ENCODE data around the gene PHF2.

The PHF2 gene

DNA sequence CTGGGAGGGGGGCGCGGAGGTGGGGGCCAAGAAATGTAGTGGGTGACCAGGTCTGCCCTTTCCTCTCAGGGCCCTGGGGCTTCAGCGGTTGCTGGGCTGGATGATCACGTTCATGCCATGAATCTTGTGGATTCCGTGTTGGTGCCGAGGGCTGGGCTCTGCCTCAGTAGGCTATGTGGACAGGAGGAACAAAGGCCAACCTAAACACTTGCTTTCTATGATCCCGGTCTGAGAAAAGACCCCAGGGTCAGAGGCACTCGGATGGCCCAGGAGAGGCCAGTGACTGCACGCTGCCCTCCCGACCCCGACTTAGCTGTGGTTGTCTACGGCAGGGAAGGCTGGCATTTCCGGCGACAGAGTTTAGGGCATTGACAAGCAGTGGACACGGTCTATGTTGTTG lies 26.6 kb downstream of the PHF2 start:
- no peak for DNase-seq

DNA sequence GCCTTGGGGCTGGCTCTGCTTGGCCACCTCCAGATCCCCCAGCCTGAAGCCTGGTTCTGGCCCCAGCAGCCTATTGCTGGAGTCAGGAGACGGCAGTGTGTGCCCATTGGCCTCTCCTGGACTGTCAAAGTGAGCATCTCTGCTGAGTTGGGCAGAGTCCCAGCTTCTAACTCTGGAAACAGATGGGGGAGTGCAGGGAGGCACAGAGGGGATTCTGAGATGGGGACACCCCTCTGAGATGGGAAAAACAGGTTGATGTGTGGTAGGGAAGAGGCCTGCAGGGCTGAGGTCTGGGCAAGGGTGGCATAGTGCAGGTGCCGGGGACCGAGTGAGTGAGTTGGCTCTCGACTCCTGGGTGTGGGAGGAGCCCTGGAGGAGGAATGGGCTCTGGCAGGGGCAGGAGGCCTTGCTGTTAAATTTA lies 27.5 kb downstream of the PHF2 start:
- DNase-seq = no peak

DNA sequence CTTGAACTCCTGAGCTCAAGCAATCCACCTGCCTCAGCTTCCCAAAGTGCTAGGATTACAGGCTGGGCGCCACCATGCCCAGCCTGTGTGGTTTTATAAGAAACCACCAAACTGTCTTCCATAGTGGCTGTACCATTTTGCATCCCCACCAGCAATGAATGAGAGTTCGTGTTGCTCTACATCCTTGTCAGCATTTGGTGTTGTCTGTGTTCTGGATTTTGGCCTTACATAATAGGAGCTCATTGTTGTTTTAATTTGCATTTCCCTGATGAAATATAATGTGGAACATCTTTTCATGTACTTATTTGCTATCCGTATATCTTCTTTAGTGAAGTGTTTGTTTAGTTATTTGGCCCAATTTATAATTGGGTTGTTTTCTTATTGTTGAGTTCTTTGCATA lies 29.8 kb downstream of the PHF2 start:
- DNase-seq = no peak

DNA sequence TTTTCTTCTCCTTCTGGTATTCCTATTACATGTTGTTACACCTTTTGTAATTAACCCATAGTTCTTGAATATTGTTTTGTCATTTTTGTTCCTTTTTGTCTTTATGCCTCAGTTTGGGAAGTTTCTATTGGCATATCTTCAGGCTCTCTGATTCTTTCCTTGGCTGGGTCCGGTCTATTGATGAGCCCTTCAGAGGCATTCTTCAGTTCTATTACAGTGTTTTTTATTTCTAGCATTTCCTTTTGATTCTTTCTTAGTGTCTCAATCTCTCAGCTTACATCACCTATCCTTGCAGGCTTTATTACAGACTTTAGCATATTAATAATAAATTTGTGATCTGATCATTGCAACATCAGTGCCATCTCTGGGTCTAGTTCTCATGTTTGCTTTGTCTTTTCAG lies 33.8 kb downstream of the PHF2 start:
- no peak for DNase-seq

DNA sequence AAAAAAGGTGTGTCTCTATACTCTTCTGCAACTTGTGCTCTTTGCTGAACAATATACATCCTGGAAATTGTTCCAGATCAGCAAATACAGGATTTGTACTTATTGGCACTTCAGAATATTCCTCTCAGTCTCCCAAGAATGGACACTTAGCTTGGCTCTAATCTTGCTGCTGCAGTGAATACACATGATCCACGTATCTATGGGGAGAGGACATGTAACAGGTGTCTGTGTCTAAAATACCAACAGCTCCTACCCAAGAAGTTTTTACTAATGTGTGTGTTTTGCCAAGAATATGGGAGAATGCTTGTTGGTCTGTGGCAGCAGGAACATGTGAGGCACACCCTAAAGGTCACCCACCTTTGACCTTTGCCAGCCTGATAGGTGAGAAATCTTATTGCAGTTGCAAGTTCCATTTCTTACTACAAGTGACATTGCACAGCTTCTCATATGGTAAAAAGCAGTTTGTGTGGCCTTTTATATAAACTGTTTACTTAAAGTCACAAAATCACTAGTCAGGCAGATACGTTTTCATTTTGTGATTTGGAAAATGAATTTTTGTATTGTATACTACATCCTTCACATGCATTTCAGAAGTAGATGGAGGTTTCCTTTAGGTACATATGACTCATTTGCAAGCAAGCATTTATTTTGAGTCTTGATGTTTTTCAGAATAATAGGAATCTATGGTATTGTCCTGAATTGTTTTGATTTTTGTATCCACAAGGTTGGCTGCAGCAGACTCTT lies 35.8 kb downstream of the PHF2 start:
- no peak for DNase-seq

DNA sequence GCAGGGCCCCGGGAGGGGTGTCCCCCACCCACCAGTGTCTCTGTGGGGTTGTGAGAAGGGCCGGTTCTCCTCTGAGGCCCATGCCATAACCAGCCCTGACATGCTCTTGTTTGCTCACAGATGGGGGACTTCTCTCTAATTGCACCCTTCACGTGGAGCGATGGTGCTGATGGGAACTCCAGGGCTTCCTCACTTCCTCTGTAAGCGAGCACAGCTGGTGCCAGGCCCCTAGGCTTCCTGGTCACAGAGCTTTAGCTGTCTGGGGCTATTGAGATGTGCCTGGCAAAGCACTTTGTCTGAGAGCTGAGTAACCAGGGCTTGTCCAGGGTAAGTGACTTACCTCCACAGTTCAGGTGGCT lies 36.4 kb downstream of the PHF2 start:
- DNase-seq = no peak

DNA sequence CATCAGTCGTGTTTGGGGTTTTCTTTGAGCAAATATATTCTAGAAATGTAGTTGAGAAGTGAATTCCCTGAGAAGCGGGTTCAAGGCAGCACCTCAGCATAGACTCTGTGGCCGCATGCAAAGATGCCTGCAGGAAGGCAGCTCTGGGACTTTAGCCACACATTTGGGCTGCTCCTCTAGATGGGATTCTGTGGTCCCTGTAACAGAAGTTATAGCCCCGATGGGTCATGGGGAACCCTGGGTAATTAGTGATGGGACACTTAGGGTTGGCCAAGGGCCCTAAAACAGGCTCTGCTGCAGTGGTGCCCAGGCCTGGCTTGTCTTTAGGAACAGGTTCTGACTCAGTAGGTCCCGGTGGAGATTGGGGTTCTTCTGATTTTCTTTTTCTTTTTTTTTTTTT lies 36.8 kb downstream of the PHF2 start:
- DNase-seq = no peak

DNA sequence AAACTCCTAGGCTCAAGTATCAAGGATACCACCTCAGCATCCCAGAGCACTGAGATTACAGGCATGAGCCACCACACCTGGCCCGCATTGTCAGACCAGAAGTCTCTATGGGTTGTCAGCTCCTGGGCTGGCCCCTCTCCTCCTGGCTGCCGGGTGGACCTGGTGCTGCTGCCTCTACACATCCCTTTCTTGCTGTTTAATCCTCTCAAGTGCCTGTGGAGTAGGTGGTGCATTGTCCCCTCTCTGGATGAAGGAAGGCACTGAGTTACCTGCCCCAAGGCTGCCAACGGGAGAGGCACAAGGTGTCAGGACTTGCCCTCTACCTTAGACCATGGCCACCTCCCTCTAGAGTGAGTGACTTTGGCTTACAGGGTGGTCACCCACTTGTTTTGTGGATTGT lies 37.4 kb downstream of the PHF2 start:
- no peak for DNase-seq

DNA sequence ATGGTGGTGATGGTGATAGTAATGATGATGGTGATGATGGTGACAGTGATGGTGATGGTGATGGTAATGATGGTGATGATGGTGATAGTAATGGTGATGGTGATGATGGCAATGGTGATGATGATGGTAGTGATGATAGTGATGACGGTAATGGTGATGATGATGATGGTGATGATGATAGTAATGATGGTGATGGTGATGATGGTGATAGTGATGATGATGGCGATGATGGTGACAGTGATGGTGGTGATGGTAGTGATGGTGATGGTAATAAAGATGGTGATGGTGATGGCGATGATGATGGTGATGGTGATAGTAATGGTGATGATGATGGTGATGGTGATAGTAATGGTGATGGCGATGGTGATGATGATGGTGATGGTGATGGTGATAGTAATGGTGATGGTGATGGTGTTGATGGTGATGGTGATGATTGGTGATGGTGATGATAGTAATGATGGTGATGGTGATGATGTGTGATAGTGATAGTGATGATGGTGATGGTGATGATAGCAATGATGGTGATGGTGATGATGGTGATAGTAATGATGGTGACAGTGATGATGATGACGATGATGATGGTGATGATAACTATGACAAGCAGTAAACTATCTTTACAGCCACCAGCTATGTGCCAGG lies 38.6 kb downstream of the PHF2 start:
- DNase-seq = no peak

DNA sequence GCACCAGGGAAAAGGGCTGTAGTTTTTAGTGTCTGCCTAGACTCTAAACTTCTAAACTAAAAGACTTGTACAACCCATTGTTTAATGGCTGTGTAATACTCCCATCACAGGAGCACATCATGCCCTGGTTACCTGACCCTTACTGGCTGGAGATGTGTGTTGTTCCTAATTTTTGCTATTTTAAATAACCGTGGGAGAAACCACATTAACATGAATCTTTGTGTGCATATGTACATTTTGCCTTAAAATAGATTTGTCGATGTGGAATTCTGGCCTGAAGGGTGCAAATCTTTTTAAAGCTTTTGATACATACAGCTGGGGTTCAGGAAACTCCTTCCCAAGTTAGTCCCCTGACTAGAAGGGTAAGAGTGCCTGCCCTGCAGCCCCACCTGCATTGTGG lies 39.7 kb downstream of the PHF2 start:
- DNase-seq = no peak

DNA sequence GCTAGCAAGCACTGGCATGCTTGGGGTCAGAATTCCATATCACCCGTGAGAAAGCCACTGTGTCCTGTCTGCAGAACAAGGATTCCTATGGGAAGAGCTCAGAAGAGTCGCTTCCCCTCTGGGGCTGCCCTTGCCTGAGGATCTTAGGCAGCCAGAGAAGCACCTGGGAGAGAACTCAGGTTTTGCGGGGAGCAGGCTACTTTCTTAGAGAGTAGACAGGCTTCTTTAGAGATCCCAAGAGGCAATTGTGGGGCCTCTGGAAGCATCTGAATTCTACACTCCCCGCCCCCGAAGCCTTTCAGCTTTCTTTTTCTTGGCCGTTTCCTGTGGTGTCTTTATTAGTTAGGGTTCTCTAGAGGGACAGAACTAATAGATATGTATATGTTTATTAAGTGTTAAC lies 40.9 kb downstream of the PHF2 start:
- no peak for DNase-seq

DNA sequence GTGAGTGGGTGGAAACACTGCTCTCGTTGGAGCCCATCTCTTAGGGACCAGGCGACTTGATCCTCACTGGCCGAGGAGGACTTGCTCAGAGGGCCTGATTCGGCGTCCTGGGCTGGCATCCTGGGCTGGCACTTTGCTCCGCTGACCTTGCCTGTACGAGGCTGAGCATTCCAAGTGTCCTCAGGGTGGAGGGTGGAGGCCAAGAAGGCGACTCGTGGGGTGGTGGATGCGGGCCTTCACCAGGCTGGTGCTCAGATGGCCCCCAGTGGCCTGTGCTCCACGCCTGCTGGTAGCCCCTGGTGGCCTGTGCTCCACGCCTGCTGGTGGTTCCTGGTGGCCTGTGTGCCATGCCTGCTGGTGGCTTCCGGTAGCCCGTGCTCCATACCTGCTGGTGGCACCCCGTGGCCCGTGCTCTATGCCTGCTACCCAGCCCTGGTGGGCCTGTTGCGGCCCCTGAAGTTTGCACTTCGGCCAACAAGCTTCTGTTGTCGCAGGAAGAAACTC lies 42.9 kb downstream of the PHF2 start:
- DNase-seq = no peak

DNA sequence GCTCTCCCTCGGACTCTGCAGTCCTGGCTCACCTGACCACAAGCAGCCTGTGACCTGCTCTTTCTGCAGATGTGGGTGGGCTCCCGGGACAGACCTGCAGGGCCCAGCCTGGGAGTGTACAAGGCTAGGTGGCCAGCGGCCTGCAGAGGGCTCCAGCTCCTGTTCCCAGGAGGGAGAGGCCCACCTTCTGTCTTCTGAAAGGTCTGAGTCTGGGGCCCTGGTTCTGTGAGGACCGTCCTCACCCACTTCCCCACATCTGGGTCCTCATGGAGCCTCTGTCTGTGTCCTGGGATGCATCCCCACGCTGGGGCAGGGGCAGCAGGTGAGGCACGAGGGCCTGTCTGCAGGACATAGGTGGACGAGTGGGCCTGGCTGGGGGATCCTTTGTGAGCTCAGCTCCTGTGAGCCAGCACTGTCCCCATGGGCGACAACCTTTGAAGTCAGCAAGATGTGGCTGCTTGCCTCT lies 43.7 kb downstream of the PHF2 start:
- DNase-seq = no peak

DNA sequence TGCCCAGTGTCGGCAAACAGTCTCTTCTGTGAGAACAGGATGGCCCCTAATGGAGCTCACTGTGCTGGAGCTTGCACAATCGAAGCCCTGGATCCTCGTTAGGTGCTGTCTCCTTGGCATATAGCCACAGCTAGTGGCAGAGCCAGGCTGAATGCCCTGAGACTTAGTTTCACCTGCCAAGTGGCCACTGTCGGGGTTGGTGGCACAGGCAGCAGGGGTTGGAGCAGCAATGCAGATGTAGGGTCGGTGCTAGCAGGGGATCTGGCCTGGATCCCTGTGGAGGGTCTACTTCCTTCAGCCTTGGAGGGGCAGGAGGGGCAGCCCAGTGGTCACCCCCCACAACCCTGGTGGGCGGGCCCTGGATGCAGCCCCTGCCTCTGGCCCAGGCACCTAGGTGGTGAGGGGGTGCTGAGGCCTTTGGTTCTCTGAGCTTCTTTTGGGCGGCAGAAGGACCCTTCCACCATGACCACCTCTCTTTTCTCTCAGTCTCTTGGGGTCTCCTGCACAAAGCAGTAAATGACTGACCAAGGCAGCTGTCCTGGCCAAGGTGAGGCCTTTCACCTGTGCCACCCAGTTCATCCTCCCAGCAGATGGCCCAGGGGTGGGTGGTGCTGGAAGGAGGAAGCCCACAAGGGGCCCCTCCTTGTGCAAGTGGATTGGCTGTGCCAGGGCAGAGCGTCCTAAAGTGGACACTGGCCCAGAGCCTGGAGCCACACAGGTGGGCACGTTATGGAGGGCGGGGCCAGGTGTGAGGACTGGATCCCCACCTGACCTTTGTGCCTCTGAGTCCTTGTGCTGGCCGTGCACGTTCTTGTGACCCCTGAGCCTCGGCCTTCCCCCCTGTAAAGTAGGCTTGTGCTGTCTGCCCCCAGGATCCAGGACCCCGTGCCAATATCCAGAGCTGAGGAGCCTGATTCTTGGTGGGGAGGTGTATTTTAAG lies 44.8 kb downstream of the PHF2 start:
- DNase-seq = no peak

DNA sequence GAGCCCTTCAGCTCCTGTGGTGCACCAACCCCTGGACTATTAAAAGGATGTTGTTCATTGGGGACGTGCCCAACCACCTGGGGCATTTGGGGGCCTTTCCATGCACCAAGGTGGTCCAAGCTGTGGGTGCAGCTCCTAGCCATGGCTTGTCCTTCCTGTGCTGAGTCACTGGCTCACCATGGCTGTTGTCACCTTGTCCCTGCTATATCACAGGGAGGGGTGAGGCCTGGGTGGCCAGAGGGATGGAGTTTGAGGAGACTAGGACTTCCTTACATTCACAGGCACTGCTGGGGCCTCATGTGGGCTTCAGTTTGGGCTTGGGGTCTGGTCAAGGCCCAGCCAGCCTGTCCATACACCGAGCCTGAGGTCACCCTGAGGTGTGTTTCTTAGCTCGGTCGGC lies 45.5 kb downstream of the PHF2 start:
- no peak for DNase-seq

DNA sequence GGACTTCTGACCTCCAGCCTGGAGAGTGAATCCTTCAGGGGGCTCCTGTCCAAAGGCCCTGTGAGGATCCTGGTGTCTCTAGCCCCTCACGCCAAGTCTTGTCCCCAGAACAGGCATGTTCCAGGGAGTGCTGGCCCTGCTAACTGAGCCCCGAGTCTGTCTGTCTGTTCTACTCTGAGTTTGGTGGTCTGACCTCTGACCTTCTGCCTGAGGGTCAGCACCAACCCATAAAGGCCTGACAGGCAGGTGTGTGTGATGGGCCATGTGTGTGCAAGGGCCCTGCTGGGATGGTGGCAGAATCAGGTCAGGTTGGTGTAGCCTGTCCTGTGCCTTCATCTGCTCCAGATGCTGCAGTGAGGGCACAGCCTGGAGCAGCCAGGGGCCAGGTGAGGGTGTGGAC lies 46.3 kb downstream of the PHF2 start:
- DNase-seq = no peak

DNA sequence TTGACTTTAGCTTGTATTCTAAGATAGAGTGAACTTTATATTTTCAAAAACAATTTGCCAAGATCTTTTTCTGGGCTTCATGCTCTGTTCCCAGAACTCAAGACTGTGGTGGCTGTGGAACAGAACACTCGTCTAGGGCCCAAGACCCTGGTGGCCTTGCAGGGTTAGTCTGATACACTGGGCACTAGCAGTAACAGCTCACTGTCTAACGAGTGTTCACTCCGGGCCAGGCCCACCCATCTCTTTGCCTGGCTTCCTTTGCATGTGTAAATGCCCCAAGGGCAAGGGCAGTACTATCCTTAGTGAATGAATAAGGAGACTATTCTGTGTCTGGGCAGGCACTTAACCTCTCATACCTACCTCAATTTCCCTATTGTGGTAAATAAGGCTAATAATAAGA lies 47.4 kb downstream of the PHF2 start:
- no peak for DNase-seq

DNA sequence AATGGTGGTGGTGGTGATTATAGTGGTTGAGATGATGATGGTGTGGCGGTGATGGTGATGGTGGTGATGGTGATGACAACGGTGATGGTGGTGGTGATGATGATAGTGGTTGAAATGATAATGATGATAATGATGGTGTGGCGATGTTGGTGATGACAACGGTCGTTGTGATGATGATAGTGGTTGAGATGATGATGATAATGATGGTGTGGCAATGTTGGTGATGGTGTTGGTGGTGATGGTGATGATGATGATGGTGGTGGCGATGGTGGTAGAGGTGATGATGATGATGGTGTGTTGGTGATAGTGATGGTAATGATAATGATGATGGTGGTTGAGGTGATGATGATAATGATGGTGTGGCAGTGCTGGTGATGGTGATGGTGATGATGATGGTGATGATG lies 48.0 kb downstream of the PHF2 start:
- DNase-seq = no peak

DNA sequence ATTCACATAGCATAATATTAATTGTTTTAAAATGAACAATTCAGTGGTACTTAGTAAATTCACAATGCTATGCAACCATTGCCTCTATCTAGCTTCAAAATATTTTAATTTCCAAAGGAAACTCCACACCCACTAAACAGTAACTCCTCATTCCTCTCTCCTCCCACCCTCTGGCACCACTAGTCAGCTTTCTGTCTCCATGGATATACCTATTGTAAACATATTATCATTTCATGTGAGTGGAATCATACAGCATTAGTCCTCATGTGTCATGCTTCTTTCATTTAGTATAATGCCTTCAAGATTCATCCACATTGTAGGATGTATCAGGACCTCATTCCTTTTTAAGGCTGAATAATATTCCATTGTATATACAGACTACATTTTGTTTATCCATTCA lies 48.6 kb downstream of the PHF2 start:
- no peak for DNase-seq

DNA sequence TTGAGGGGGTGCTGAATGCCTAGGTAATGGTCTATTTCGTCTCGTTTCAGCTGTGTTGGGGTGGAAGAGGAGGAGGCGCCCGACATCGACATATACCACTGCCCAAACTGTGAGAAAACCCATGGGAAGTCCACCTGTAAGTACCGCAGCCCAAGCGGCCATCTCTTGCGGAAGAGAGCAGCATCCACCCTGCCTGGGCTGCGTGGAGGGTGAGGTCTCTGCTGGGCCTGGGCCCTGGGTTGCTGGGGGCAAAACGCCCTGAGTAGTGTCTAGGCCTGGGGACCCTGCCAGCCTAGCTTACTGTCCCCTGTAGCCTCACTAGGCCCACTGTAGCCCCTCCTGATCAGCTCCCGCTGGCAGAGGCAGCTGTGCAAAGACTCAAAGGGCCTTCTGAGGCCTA lies 53.5 kb downstream of the PHF2 start:
- DNase-seq = no peak

DNA sequence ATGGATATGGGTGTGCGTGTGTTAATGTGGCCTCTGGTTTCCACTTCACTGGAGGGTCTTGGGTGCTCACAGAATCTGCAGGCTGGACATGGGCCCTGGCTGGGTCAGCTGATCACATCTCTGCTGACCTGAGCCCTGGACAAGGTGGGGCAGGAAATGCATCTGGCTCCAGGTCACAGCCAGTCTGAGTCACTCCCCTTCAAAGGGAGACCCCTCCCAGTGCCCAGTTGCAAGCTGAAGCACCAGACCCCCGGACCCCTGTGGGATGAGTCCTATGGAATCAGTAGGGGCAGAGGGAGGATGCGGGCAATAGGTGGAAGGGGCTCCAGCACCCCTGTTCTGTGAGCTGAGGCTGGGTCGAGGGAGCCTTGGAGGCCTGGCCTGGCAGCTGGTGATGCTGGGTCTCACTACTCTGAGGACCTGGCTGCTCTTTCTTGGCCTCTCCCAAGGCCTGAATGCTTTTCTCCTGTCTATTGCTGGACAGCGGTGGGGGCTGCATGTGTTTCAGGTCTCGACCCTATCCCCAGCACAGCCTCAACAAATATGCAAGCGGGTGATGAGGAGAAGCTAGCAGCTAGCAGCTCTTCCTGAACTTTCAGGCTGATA lies 54.5 kb downstream of the PHF2 start:
- DNase-seq = no peak

DNA sequence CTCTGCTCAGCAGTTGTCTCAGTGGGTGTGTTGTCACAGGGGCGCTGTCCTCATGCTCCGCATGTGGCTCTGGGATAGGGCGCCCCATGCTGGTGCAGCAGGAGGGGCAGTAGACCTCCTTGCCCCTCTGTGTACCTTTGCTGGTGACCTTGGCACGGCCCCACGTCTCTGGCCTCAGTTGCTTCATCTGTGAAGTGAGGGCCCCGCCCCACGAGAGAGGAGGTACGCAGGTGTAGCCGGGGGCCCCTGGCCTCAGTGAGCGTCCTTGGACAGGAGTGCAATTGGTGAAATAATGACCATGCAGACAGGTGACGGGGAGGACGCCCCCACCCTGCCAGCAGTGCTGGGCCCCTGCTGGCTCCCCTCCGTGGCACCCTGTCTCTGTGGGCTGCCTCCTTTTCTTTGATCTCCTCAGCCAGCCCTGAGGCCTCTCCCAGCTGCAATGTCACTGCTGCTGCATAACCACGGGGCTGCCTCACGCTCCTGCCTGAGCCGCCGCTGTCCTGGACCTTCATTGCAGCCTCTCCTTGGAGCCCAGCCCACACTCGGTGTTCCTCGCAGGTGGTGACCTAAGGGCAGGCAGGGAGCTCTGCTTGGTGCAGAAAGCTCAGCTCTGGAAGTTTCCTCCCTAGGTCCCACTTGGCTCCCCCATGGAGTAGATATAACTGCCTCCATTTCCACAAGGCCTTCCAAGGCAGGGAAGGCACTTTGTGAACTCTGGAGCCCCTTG lies 57.3 kb downstream of the PHF2 start:
- DNase-seq = no peak

All from AML-193 (cell line).